Muscle of back (tissue), 11 donors: ENCODE results near the gene SLC9C2. TPM values are rescaled to one million over a fixed set of nuclear protein-coding genes. Genes with fewer than 3 reads are reported as not detected.
"Not testable (repeated sequence)": the region's sequence is repeated elsewhere in the genome, so short reads cannot be mapped to it uniquely, and the experiment has no call there.

Experiments
- DNase-seq, 3 donors: peaks; one replicate each; pipeline versions ENCODE4 v3.0.0 to v3.0.0-alpha.2; 2013
- polyA plus RNA-seq, 10 donors: library from polyadenylated mRNA; unstranded; fragments of 120-200 nt; gene quantifications; one replicate each; pipeline ENCODE4 v1.2.1, GENCODE V29; 2013; ENCODE audit not compliant: insufficient read length in 10 of 10

SLC9C2 gene
- polyA plus RNA-seq, 10 donors, result not detected

DNA sequence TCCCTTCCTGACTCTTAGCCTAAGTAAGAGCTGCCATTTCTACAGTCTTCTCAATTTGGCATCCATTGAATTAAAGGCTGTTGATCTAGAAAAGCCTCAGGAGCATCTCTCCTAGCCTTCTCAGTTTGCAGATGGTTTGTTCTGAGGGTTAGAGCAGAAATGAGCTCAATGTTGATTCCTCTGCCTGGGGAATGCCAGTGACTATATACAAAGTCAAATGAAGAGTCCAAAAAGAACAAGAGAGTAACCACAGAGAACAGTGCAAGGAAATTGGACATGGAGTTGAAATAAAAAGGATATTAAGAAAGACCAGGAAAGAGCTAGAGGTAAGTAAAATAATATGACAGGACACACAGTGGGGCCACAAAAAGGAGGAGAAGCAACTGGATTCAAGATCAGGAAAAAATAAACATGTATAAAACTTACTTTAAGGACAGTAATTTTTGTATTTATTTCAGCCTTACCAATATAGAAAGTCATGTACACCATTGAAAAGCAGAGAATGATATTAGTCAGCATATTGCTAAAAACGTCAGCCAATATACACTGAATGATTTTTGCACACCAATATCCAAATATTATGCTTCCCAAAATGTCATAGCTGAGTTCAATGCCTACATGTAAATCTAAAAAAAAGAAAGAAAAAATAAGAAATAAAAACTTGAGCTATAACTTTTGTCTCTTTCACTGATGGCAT, 21.3 kb downstream of the SLC9C2 start:
- DNase-seq, result no peak

DNA sequence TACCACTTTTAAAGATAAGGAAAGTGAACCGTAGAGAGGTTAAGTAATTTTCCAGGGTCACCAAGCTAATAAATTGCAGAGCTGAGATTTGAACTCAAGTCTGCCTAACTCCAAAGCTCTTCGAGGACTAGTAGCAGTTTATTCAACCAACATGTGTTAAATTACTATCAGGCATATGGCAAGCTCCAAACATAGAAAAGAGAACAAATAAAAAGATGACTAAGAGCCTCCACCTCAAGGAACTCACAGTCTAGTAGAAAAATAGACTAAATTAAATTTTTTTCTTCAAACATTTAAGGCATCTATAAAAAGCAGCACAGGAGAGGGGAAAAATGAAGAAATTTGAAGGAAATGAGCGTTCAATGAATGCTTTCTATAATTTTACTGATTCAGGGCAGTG, 22.2 kb downstream of the SLC9C2 start:
- DNase-seq, result no peak

DNA sequence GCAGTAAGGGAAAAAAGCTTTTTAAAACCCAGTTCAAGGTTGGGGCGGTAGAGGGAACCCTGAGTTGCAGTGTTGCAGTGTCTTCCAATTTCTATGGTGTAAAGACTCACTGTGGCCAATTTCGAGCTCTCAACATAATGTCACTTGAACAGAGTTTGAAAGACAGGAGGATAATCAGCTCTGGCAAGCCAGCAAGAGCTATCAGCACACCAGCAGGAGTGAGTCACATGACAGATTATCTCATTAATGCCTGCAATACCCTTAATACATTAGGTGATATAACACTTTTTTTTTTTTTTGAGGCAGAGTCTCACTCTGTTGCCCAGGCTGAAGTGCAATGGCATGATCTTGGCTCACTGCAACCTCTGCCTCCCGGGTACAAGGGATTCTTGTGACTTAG, 22.8 kb downstream of the SLC9C2 start:
- no peak for DNase-seq

DNA sequence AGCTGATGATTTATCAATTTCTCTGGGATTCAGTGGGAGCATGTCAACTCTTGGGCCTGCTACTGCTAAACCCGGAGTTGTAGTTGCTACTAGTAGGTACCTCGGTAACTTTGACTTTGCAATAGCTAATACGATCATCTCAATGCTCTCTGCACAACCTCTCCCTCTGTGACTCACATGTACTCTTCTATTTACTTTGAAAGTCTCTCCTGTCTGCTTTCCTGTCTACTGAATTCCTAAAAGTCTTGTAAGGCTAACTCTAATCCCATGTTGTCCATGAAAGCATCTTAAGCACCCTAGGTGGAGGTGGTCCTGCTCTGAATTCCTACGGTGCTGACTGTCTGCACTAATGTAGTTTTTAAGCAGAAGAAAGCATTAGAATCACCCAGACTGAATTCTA, 29.3 kb downstream of the SLC9C2 start:
- no peak for DNase-seq

DNA sequence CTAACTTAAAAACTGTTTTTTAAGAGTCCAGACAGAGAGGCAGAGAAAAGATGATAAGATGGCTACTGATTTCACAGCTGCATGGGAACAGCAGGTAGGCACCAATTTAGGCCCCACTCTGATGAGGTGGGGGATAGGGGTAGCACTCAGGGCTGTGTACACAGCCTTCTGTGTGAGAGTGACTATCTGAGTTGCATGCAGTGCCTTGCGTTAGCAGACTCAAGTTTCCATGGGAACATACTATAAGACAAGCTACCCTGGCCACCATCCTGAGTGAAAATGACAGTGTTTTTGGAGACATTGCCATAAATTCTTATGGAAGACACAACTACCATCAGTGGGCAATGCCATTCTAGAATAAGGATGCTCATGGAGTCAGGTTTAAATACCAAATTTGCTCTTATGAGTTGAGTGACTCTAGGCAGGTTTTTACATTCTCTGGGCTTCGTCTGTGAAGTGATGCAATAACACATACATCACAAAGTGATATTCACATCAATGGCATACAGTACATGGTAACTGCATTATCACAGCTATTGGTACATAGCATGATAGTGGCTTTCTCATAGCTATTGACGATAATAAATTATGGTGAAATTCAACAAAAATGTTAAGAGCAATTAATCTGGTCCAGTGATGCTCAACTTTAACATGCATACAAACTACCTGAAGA, 30.5 kb downstream of the SLC9C2 start:
- DNase-seq, result no peak

DNA sequence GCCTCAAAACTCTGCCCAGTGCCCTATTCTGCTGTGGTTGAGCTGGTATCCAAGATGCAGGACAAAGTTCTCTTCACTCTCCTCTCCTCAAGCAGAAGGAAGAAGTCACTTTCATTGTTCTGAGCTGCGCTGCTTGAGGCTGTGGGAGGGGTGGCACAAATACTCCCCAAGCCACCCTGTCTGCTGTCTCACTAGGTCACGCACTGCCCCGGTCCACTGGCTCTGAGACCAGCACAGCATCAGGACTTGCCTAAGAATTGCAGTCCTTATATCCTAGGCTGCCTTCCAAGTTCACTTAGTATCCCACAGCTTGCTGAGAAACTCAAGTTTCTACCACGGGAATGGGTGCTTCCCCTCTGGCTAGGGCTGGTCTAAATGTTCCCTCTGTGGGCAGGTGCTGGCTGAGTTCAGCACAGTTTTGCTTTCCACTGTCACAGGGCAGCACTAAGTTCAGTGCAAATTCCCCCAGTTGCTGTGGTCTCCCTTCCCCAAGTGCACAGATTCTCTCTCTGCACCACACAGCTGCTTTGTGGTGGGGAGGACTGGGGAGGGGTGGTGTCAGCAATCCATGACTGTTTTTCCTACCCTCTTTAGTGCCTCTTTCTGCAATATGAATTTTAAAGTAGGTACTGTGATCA, 32.4 kb downstream of the SLC9C2 start:
- DNase-seq, result no peak

DNA sequence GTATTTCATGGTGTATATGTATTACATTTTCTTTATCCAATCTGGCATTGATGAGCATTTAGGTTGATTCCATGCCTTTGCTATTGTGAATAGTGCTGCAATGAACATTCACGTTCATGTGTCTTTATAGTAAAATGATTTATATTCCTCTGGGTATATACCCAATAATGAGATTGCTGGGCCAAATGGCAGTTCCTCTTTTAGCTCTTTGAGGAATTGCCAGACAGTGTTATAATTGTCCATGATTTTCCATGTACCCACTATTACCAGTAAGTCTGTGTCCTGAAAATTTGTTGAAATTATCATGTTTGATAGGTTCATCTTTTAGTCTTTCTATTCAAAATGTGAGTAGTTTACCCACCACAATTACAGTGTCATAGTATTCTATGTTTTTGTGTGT, 34.4 kb downstream of the SLC9C2 start:
- no peak for DNase-seq

DNA sequence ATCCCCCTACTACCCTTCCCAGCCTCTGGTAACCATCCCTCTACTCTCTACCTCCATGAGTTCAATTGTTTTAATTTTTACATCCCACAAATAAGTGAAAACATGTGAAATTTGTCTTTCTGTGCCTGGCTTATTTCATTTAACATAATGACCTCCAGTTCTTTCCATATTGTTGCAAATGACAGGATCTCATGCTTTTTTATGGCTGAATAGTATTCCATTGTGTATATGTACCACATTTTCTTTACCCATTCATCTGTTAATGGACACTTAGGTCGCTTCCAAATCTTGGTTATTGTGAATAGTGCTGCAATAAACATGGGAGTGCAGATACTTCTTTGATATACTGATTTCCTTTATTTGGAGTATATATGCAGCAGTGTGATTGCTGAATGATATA, 39.0 kb downstream of the SLC9C2 start:
- DNase-seq, result not testable (repeated sequence)

DNA sequence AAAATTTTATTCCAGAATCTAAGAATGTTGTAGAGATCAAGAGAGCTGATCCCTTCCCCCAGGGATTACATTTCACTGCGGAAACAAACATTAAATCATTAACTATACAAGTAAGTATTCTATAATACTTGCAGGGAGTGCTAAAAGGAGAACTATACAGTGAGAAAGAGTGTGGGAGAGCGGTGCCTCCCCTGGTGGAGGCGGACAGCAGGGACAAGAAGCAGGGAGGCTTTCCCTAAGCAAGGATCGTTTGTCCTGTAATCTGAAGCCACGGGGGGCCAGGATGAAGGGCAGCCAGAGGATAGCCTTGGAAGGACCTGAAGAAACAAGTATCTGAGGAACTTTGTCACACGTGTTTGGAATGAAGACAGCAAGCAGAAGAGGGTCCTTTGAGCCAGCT, 40.1 kb downstream of the SLC9C2 start:
- no peak for DNase-seq

DNA sequence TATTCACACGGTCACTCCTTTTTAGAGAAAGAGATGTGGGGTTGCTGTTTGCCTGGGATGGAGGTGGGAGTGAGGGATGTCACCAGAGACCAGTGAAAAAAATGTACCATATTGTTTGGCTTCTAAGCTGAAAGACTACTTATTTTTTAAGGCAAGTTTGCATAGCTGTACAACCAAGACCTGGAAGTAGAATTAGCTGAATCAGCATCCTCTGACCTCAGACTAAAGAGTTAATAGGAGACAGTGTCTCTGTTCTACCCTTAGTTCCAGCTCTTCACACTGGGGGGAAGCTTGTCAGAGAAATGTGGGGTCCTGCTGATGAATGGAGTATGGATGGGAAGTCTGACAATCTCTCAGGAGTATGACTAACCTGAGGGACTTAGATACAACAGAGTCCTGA, 41.6 kb downstream of the SLC9C2 start:
- no peak for DNase-seq

DNA sequence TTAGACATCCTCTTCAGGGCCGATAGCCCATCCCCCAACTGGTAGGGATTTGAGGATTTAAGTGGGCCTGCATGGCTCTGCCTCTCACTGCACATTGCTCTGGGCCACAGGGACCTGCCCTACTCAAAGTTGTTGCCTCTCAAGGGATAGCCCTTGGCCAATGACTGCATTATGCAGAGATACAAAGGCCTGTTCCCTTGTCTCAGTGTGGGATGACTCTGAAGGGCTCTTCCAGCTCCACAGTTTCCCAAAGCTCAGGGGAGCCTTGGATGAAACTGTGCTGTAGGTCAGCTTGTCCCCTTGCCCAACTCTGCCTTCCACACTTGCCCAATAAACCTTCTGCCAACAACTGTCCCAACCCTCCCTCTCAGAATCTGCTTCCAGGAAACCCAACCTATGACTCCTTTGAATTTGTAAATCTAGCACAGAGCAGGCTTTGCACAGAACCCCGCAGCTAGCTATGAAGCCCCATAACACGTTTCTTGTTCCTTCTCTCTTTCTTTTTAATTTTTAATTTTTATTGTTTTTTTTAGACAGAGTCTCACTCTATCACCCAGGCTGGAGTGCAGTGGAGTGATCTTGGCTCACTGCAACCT, 42.5 kb downstream of the SLC9C2 start:
- no peak for DNase-seq

DNA sequence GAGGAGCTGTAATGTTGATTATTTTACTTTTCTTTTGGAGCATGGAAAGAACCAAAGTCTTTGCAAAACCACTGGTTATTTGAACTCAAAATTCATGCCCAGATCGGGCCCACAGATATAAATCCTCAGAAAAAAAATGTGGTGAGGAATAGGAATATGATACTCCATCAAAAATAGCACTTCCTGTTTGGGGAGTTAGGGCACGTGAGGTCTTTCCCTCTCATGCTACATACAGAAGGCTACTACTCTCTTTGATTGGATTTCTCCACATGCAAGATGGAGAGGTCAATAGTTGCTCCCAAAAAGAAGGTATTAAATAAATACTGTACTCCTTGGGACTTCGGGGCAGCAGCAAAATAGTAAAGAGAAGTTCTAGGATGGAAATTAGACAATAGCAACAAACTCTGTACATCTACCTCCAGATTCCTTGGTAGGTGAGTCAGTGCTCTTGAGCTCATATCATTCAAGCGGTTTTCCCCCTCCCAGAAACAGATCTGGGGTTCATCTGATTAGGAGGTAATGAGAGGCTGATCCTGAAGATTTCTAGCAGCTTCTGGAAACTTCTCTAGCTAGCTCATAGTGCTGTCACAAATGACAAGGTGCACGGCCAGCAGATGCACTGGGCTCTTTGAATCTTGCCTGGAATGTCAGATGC, 47.1 kb downstream of the SLC9C2 start:
- no peak for DNase-seq

DNA sequence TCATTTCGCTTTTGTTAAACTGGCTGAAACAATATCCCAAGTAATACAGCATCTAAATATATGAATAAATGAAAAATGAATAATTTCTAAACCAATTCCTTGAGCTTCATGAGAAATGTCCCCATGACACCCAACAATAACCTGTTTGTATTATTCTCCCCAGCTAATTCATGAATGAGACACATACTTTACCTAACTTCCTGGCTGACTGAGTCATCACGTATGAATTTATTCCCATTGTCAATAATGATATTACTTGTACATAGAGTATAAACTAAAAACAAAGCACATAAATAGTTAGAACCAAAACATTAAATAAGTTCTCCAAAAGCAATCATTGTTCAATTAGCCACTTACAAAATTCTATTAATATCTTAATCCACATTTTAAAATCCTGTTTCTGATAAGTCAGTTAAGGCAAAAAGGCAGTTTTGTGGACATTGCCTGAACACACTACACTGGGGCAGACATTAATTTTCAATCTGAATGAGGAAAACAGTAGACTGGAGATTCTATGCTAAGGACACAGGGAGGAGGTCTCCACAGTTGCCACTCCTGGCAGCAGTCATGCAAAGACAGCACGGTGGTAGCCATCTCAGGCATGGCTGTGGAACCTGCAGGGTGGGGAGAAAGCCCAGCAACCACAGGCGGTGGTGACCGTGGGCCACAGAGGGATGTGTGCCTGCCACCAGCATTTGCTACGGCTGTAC, 48.2 kb downstream of the SLC9C2 start:
- no peak for DNase-seq

DNA sequence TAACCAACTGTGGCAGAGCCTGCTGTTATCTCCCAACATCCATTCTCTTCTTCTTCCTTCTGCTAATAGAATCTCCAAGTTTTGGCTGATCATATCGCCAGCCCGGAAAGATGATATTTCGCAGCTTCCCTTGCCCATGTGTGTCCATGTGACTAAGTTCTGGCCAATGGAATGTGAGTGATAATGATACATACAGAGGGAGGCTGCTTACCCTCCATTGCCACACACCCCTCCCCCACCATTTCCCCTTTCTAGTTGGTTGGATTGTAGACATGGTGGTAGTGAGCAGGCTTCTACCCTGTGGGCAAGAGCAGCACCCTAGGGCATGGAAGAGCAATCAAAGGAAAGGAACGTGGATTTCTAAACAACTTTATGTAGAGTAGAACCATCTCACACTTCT, 48.8 kb downstream of the SLC9C2 start:
- no peak for DNase-seq

DNA sequence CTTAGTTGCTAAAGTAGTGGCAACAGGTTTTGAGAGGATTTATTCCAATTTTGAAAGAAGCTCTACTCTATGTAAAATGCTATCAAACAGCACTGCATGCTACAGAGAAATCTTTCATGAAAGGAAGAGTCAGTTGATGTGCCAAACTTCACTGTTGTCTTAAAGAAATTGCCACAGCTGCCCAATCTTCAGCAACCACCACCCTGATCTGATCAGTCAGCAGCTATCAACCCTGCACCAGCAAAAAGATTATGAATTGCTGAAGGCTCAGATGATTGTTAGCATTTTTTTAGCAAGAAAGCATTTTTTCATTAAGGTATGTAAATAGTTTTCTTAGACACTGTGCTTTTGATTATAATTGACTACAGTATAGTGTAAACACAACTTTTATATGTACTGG, 49.6 kb downstream of the SLC9C2 start:
- DNase-seq, result no peak

DNA sequence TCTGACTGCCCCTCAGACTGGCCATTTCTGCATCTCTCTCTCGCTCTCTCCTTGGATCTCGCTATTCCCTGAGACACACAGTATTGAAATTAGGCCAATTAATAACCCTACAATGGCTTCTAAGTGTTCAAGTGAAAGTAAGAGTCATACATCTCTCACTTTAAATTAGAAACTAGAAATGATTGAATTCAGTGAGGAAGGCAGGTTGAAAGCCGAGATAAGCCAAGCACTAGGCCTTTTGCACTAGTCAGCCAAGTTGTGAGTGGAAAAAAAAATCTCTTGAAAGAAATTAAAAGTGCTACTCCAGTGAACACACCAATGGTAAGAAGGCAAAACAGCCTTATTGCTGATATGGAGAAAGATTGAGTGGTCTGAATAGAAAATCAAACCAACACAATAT, 51.2 kb downstream of the SLC9C2 start:
- DNase-seq, result no peak

DNA sequence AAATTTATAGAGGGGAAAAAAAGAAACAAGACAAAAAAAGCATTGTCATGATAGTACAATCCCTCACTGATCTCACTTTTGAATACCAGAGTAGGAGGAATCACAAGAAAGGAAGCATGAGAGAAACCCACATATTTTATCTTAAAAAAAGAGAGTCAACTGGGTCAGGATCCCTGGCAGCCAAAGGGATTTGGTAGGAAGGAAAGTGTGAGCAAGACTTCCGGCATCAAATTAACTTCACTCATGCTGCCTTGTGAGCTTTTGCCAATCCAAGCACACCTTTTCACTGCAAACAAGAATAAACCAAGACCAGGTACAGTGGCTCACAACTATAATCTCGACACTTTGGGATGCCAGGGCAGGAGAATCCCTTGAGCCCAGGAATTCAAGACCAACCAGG, 53.1 kb downstream of the SLC9C2 start:
- no peak for DNase-seq

DNA sequence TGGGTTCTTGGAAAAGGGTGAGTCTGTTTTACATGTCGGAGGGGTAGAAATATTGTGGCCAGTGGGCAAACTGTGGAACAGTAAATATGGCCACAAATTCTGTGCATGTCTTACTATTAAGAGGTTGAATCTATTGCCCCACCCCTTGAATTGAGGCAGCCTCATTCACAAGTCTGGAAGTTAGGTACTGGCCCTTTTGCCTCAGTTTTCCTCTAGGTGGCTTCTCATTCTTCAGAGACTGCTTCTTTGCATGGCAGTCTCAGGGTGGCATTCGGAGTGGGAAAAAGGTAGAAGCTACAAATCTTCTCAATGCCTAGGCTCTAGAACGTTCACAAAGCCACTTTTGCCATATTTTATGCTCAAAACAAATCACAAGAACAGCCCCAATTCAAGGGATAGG, 57.2 kb downstream of the SLC9C2 start:
- no peak for DNase-seq

DNA sequence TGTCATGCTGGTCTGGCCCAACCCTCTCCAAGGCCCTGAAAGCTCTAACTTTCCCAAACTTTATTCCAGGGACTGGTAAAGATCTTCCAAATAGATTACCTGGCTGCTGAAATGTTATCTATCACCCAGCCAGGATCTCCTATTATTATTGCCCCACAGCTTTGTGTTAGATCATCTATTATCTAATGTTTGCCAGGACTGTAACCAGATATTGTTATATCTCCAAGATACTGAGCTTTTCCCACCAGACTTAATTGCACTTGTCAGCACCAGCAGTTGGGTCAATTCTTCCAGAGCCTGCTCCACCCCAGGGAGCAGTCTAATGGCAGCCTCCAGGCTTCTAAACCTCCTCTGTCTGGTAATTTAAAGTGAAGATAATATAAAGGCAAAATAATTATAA, 66.6 kb downstream of the SLC9C2 start:
- DNase-seq, result no peak

DNA sequence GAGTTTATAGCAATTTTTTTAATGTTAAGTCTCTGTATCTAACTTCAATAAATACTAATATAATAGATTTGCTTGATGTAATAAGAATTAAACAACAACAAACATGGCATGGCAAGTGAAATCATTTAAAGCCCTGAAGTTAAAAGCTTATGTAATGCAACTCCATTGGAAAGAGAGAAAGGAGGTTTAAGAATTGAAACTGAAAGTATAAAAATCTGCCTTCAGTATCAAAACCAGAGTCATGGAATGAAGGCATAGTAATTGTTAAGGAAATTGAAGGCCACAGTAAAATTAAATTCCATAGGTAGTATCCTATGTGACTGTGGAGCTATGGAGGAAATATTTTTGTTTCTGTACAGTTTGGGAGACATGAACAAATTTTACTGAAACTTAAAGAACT, 70.6 kb downstream of the SLC9C2 start:
- DNase-seq, result no peak

DNA sequence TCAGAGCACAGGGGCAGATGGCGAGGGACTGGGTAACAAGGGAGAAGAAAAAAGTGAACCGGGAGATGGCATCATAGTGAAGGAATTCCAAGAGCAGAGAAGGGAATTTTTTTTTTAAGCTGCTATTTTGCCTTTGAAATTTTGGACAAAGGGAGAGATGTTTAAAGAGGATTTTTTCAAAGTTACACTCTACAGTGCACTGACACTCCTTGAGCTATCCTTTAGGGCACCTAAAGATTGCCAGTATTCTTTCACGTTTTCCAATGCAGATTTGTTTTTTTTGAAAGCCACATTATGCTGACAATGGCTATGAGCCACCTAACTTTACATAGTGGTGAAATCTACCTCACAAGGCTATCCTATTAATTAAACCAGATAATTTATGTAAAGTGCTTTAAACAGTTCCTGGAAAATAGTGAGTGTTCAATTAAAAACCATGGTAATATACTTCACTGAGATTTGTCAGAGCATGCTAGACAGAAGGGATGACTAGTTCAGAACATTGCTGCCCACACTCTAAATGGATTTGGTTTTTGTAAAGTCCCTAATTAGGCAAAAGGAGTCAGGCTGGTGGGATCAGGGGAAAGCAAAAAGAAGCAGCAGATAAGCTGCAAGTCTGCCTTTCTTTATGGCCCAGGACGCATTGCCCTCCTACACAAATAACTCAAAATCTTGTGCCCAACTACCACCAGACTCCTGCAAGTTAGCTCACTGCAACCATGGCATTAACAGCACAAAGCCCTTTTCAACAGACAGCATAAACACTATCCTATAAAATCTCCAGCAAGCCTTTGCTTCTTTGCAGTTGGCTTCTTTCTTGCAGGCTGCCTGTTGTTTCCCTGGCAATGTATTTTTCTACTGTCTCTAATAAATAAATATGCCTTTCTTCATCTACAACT, 71.8 kb downstream of the SLC9C2 start:
- DNase-seq, result no peak
